Measurements from ENCODE around the gene WT1. TPM values are rescaled to one million over a fixed set of nuclear protein-coding genes. Genes with fewer than 3 reads are reported as not detected.

Gene WT1
- total and polyA plus RNA-seq, 2 of the 4 experiments (the other 2 are of a cell fraction) = not detected

DNA sequence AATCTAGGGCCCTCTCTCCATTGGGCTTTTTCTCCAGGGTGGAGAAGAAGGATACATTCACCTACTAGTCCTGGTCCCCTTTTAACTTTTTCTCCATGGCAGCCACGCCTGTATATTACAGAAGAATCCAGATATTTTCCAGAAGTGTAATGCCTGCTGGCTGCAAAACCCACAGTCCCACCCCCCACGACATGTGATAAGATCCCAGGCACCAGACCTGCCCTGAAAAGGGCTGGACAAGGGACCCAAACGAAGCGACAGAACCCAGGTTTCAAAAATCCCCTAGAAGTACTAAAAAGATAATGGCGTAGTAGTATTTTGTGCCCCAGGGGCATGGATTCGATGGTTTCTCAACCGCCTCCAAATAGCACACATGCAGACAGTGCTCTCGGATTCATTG is 2.8 kb downstream of the WT1 start:
- Histone ChIP-seq H3K27ac (ENCODE audit: insufficient read depth, low read length) (no peak overlapping the region), H3K23ac (ENCODE audit: low read depth, low read length) (no peak overlapping the region), H4K20me1 (ENCODE audit: insufficient read depth, low read length) (no peaks in the 10 kb centered on the region; the same call in 1 of the 2 replicates), H2BK20ac (ENCODE audit: low read depth, low read length) (no peak overlapping the region), H4K8ac (ENCODE audit: low read depth in 2 of 2, low read length in 2 of 2) (no peak overlapping the region), H3K79me1 (ENCODE audit: low read depth in 1 of 2, low read length in 2 of 2) (no peaks in the 10 kb centered on the region), H4K91ac (ENCODE audit: insufficient read depth, low read depth, low read length) (no peak overlapping the region), H2AK5ac (ENCODE audit: low read depth, low read length) (no peak overlapping the region), H3K18ac (ENCODE audit: low read depth, low read length) (no peak overlapping the region), H2BK120ac (ENCODE audit: low read depth, low read length) (no peak overlapping the region), H3K9me3 (ENCODE audit: control insufficient read depth, insufficient read depth, low read length) (peaks cover 10% of the 10 kb centered on the region; the same call in 1 of the 2 replicates), H3K4ac (ENCODE audit: low read depth, low read length) (no peak overlapping the region), H2BK5ac (ENCODE audit: low read depth, low read length, poor library complexity, severe bottlenecking) (no peak overlapping the region), H2AFZ (replicated peaks; ENCODE audit: low read length, poor library complexity) (no peak overlapping the region), H2BK15ac (ENCODE audit: low read depth, low read length) (no peak overlapping the region), H4K5ac (ENCODE audit: low read depth, low read length) (no peak overlapping the region), H2AK9ac (replicated peaks; ENCODE audit: low read depth, low read length, poor library complexity) (no peak overlapping the region), H3K4me1 (ENCODE audit: control insufficient read depth, insufficient read depth, low read length) (no peaks in the 10 kb centered on the region), H3K9ac (ENCODE audit: low read depth, low read length) (no peak overlapping the region), H3K4me3 (ENCODE audit: insufficient read depth, low read depth, low read length) (no peak overlapping the region), H3K9me1 (ENCODE audit: insufficient read depth, low read length) (no peaks in the 10 kb centered on the region; the same call in 1 of the 2 replicates), H3K56ac (ENCODE audit: extremely low read depth, insufficient read depth, low read length) (no peak overlapping the region), H3K4me2 (ENCODE audit: low read depth, low read length) (no peak overlapping the region; the same call in 1 of the 2 replicates), H3K36me3 (ENCODE audit: control insufficient read depth, insufficient read depth, low read length) (no peaks in the 10 kb centered on the region), H3K27me3 (ENCODE audit: control insufficient read depth, insufficient read depth, low read length) (peaks cover 95% of the 10 kb centered on the region), H3K14ac (replicated peaks; ENCODE audit: low read depth, low read length) (no peak overlapping the region)
- TF ChIP-seq MAFK (IDR thresholded peaks at IDR 0.05; ENCODE audit: low read depth, low read length) (no peak), MAZ (IDR thresholded peaks at IDR 0.05; ENCODE audit: borderline replicate concordance, low read depth, low read length) (no peak), POLR2A (IDR thresholded peaks at IDR 0.05; ENCODE audit: low read depth, low read length) (no peak), MXI1 (IDR thresholded peaks at IDR 0.05; ENCODE audit: borderline replicate concordance, low read depth, low read length) (no peak), CHD1 (IDR thresholded peaks at IDR 0.05; ENCODE audit: low read depth, low read length) (no peak), FOS (IDR thresholded peaks at IDR 0.05; ENCODE audit: low read depth, low read length) (no peak), SMC3 (IDR thresholded peaks at IDR 0.05; ENCODE audit: low read depth, low read length) (no peak), CEBPB (IDR thresholded peaks at IDR 0.05; ENCODE audit: low read depth, low read length) (no peak), RCOR1 (IDR thresholded peaks at IDR 0.05; ENCODE audit: insufficient replicate concordance, low read length) (no peak), BHLHE40 (IDR thresholded peaks at IDR 0.05; ENCODE audit: low read depth, low read length) (no peak)
- TF ChIP-seq, protein P1, sequence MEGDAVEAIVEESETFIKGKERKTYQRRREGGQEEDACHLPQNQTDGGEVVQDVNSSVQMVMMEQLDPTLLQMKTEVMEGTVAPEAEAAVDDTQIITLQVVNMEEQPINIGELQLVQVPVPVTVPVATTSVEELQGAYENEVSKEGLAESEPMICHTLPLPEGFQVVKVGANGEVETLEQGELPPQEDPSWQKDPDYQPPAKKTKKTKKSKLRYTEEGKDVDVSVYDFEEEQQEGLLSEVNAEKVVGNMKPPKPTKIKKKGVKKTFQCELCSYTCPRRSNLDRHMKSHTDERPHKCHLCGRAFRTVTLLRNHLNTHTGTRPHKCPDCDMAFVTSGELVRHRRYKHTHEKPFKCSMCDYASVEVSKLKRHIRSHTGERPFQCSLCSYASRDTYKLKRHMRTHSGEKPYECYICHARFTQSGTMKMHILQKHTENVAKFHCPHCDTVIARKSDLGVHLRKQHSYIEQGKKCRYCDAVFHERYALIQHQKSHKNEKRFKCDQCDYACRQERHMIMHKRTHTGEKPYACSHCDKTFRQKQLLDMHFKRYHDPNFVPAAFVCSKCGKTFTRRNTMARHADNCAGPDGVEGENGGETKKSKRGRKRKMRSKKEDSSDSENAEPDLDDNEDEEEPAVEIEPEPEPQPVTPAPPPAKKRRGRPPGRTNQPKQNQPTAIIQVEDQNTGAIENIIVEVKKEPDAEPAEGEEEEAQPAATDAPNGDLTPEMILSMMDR (conservative IDR thresholded peaks at IDR 0.05; ENCODE audit: low read depth, low read length) = no peak
- TF ChIP-seq, protein P2, sequence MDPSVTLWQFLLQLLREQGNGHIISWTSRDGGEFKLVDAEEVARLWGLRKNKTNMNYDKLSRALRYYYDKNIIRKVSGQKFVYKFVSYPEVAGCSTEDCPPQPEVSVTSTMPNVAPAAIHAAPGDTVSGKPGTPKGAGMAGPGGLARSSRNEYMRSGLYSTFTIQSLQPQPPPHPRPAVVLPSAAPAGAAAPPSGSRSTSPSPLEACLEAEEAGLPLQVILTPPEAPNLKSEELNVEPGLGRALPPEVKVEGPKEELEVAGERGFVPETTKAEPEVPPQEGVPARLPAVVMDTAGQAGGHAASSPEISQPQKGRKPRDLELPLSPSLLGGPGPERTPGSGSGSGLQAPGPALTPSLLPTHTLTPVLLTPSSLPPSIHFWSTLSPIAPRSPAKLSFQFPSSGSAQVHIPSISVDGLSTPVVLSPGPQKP (IDR thresholded peaks at IDR 0.05; ENCODE audit: borderline replicate concordance, low read depth, low read length) = no peak
- TF ChIP-seq, protein P3, sequence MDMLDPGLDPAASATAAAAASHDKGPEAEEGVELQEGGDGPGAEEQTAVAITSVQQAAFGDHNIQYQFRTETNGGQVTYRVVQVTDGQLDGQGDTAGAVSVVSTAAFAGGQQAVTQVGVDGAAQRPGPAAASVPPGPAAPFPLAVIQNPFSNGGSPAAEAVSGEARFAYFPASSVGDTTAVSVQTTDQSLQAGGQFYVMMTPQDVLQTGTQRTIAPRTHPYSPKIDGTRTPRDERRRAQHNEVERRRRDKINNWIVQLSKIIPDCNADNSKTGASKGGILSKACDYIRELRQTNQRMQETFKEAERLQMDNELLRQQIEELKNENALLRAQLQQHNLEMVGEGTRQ (IDR thresholded peaks at IDR 0.05; ENCODE audit: low read depth, low read length) = no peak
- no TSS peak for BruUV-seq (replicated peaks)
- dilution Hi-C loops (cut with HindIII; ENCODE audit: low sequenced_read_pairs, unreplicated experiment) = no loop called here
- ATAC-seq (ENCODE audit: low read depth) = no peak
- ChIA-PET CTCF (no interaction called here), POLR2A (ENCODE audit: unreplicated experiment) (no interaction called here)
- WGBS, 2 experiments (ENCODE audit: extremely low coverage in 2 of 2, insufficient read length in 1 of 2) = no CpG with 5 or more reads among the region's 8 CpGs
- in situ Hi-C loops (cut with MboI; ENCODE audit: low sequenced_read_pairs) = no loop called here
- intact Hi-C loops (cut with micrococcal nuclease) = no loop called here
- DNase-seq = no peak
